GM06990 (cell line): Measurements from ENCODE around the gene ADRA1B.

ENCODE experiments used
- DNase-seq: peaks from one replicate; pipeline ENCODE4 v3.0.0-alpha.2; 2011; ENCODE audit not compliant: insufficient read length; ENCODE audit errors: extremely low read depth
- H3K27me3 ChIP-seq: replicated peaks from 2 replicates; pipeline ENCODE4 v1.6.0; 2011; ENCODE audit warnings: low read length; ENCODE audit not compliant: control insufficient read depth, insufficient read depth
- H3K36me3 ChIP-seq: 2 replicates; pipeline ENCODE4 v1.5.1; 2011; ENCODE audit warnings: low read length; ENCODE audit not compliant: control insufficient read depth, insufficient read depth
- H3K4me3 ChIP-seq: replicated peaks from 2 replicates; pipeline ENCODE4 v1.5.1; 2011; ENCODE audit warnings: low read depth, mild to moderate bottlenecking, control low read depth, low read length
- CTCF ChIP-seq: IDR thresholded peaks from 2 replicates; pipeline ENCODE4 v1.5.1; 2011; ENCODE audit warnings: low read length, control low read depth, mild to moderate bottlenecking, inconsistent platforms; ENCODE audit not compliant: insufficient read depth, poor library complexity, severe bottlenecking

Gene ADRA1B

GRCh38 chr5:159933531-159934485, 17.5 kb downstream of the ADRA1B start:
- TF ChIP-seq CTCF: no peak
- Histone ChIP-seq H3K4me3 (no peak overlapping the region), H3K36me3 (no peaks in the 10 kb centered on the region), H3K27me3 (no peaks in the 10 kb centered on the region)
- DNase-seq: no peak

DNA sequence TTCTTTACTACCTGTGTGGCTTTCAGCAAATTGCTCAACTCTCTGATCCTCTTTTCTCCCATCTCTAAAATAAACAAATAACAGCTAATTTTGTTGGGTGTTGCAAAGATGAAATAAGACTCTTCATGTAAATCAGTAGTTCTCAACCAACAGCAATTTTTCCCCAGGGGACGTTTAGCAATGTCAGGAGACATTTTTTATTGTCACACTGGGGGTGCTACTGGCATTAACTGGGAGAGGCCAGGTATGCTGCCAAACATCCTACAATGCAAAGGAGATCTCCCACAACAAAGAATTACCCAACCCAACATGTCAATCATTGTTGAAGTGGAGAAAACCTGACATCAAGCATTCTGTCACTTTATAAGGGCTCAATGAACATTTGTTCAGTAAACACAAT, 19.7 kb downstream of the ADRA1B start:
- DNase-seq: no peak
- no peaks in the 10 kb centered on the region for H3K36me3 ChIP-seq
- no peak overlapping the region for H3K4me3 ChIP-seq
- TF ChIP-seq CTCF: no peak
- H3K27me3 ChIP-seq: no peaks in the 10 kb centered on the region

DNA sequence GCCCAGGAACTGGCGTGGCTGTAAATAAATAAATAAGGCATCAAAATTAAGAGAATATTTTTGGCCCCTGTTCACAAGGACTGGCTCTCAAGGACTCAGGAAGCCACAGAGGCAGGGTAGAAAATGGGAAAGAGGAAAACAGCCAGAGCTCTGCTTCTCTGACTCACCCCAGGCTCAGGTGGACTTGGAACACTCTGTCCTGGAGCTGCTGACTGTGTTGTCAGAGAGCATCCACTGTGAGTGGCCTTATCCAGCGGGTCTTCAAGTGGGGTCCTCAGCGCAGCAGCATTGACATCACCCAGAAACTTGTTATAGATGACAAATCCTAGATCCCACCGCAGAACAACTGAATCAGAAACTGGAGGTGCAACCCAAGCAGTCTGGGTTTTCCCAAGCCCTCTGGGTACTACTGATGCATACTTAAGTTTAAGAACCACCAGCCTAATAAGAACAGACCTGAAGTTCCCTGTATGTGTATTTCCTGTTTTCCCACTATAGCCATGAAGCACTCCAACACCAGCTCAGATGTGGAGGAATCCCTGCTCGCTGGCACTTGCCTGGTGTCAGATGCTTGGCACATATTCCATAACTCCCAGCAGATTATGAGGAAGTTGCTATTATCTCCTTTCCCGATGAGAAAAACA, 20.5 kb downstream of the ADRA1B start:
- no peak for TF ChIP-seq CTCF
- Histone ChIP-seq H3K4me3 (no peak overlapping the region), H3K27me3 (no peaks in the 10 kb centered on the region), H3K36me3 (no peaks in the 10 kb centered on the region)
- DNase-seq: no peak

DNA sequence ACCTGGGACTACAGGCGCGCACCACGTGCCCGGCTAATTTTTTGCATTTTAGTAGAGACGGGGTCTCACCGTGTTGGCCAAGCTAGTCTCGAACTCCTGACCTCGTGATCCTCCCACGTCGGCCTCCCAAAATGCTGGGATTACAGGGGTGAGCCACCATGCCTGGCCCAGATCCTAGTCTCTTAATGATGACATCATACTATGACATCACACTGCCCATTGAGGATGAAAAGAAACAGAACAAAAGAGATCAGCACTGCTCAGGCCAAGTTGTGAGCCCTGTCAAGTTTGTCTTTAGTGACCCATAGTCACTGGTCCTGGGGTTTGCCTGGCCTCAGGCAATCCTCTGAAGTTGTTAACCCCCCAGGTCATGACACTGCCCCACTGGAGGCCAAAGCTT, 21.3 kb downstream of the ADRA1B start:
- Histone ChIP-seq H3K36me3 (no peaks in the 10 kb centered on the region), H3K27me3 (no peaks in the 10 kb centered on the region), H3K4me3 (no peak overlapping the region)
- DNase-seq: no peak
- TF ChIP-seq CTCF: no peak

DNA sequence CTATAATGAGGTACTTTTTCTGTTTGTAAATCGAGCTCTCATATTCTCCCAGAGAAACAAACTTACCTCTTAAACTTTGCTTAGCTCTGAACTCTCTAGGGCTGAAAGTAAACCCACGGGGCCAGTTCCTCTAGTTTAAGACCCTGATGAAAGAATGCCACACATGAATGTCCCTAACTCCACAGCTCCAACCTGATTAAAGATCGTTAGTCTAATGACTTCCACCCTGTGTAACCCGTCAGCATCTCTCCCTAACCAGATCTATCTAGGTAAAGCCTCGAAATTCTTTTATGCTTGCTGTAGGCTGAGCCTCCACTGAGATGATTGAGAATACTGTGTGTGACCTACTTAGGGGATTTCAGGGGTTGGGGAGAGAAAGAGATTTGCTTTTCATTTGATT, 27.0 kb downstream of the ADRA1B start:
- no peak for TF ChIP-seq CTCF
- Histone ChIP-seq H3K27me3 (peaks cover 3% of the 10 kb centered on the region; the same call in 1 of the 2 replicates), H3K36me3 (no peaks in the 10 kb centered on the region), H3K4me3 (no peak overlapping the region)
- no peak for DNase-seq
